GM19395 (cell line): ENCODE measurements around the gene HOXB9.

Source experiments
- ATAC-seq: cut with Tn5 transposase; IDR thresholded peaks from one replicate; pipeline ENCODE4 v1.9.1; 2021; ENCODE audit warnings: mild to moderate bottlenecking, moderate library complexity; ENCODE audit not compliant: unreplicated experiment

Gene HOXB9

DNA sequence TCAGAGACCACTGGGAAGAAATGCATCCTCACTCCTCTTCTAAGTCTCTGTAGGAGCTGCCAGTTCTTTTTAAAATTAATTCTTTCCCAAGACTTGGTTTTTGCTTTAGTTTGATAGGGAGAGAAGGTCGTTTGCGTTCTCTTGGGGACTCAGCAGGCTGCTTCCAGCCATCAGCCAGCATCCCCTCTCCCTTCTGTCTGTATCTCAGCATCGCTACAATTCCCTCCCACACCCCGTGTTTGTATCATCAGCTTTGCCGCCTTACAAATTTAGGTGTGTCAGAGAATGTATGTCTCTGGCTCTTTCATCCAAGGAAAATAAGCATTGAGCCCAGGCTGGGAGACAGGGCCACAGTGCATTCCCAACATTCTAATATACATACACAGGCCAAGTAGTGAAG is 26.8 kb downstream of the HOXB9 start:
- no peak for ATAC-seq

GRCh38 chr17:48598736-48599135 is 27.4 kb downstream of the HOXB9 start:
- no peak for ATAC-seq

DNA sequence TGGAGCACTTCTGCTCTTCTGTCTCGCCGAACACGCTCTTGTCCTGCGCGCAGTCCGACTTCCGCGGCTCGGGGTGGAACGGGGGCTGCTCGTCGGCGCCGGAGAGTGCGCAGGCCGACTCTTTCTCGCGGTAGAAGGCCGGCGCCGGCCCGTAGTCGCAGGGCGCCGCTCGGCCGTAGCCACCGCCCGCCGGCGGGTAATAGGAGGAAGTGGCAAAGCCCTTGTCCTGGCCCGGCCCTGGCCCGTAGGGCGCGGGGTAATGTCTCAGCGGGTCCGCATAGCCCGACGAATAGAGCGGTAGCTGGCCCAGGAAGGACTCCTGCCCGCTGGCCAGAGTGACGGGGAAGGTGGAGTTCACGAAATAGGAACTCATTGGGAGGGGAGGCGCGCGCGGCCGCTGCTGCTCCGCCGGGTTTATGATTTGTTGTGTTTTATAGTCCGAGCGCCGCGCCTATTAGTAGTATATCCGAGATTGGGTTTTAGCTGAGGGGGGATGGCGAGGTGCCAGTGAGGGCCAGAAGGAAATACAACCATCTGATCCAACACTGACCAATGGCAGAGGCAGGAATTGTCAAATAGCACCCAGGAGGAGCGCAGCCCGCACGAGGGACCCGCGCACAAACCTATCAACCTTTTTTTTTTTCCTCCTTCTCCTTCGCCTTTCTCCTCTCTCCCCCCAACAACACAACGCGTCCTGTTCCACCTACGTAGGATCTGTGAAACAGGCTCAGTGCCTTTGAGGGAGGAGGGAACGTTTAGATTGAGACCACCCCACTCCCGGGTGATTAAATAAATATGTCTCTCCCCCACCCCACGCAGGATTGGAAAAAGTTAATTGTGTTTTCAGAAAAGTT is 28.2 kb downstream of the HOXB9 start:
- ATAC-seq, result no peak

DNA sequence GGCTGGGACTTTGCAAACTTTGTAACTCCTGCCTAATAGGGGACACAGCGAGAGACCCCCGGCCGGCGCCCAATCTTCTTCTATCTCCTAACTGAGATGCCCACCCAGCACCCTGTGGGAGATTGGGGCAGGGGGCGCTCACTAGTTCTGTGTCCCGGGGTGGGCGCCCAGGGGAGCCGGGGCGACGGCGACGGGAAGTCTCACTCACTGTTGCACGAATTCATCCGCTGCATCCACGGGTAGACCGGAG is 28.7 kb downstream of the HOXB9 start:
- no peak for ATAC-seq

GRCh38 chr17:48596735-48597527 is 29.2 kb downstream of the HOXB9 start:
- no peak for ATAC-seq

DNA sequence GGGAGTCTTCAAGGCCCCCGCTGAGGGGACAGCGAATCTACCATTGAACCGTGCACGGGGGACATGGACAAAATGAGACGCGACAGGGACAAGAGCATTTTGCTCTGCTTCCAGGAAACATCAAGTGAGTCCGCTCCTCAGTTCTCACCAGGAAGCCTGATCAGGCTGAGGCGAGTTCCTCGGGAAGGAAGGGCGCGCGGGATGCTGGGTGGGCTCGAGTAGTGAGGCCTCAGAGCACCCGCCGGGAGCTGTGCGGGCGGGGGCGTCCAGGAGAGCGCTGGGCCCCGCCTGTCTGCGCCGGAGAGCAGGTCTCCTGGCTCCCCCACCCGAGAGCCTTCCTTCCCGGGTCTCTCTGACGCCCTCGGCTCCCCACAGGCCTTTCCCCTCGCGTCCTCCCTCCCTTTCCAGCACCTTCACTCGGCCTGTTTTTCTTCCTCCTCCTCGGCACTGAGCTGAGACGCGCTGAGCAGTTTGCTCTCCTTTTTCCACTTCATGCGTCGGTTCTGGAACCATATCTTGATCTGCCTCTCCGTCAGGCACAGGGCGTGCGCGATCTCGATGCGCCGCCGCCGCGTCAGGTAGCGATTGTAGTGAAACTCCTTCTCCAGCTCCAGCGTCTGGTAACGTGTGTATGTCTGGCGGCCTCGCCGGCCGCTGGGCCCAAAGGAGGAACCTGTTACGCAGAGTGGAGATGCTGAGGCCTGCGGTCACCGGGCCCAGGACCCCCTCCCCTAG is 30.0 kb downstream of the HOXB9 start:
- ATAC-seq, result no peak

DNA sequence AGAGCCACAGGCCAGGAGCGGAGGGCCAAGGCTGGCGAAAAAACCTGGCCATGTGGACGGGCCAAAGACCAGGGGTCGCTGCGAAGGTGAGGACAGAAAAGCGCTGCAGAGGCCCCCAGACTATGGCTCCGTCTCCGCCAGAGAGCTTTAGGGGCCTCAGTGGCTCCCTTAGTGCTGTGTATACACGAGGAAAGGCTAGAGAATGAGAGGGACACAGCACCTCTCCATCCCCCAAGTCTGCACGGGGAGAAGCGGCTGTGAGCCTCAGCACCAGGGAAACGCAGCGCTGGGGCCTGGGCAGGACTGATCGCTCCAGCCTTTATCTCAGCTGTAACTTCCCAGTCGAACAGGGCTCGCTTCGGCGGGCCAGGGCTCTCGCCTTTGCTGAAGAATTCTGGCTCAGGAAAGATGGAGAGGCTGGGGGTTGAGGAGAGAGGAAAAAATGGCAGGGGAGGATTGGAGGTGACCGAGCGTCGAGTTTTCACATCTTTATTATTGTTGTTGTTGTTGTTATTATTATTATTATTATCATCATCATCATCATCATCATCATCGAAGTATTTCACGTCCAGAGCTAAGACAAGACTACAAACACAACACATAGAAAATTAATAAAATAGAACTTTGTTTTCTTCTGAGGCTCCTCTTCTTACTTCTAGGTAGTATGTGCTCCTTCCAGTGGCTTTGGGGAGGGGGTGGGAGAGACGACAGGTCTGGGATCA is 30.7 kb downstream of the HOXB9 start:
- no peak for ATAC-seq

- no peak for ATAC-seq
Observed at GRCh38 chr17:48594538-48595277, 31.4 kb downstream of the HOXB9 start.

GRCh38 chr17:48593840-48594537 is 32.2 kb downstream of the HOXB9 start:
- no peak for ATAC-seq

DNA sequence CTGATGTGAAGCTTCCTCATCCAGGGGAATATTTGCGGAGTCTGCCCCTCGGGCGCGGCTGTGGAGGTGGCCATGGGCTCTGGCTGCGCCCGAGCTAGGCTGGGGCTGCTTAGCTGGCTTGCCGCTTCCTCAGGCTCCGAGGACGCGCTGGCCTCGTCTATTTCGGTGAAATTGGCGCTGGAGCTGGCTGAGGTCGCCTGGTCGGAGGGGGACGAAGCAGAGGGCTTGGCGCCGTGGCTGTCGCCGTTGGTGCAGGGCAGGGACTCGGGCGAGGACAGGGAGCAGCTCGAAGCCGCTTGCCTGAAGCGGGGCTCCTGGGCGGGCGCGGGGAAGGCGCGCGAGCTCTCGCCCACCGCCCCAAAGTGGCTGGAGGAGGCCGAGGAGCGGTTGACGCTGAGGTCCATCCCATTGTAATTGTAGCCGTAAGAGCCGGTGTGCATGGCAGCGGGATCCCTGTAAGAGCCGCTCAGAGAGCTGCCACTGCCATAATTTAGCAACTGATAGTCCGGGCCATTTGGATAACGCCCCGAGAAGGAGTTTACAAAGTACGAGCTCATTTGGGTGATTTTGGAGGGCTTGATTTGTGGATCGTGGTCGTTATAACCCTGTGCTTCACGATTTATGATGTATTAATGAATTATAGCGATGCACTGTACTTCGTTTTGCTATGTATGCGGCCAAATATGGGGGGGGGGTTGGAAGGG is 32.9 kb downstream of the HOXB9 start, which contains the start of gene HOXB5:
TSS of gene HOXB5 (minus strand) at position 654 of the 704 bp plus-strand sequence. CDS start at position 557, 97 bp downstream.
- ATAC-seq, result no peak

GRCh38 chr17:48592577-48592976 is 33.6 kb downstream of the HOXB9 start:
- no peak for ATAC-seq

GRCh38 chr17:48592057-48592514 is 34.1 kb downstream of the HOXB9 start:
- ATAC-seq, result no peak

DNA sequence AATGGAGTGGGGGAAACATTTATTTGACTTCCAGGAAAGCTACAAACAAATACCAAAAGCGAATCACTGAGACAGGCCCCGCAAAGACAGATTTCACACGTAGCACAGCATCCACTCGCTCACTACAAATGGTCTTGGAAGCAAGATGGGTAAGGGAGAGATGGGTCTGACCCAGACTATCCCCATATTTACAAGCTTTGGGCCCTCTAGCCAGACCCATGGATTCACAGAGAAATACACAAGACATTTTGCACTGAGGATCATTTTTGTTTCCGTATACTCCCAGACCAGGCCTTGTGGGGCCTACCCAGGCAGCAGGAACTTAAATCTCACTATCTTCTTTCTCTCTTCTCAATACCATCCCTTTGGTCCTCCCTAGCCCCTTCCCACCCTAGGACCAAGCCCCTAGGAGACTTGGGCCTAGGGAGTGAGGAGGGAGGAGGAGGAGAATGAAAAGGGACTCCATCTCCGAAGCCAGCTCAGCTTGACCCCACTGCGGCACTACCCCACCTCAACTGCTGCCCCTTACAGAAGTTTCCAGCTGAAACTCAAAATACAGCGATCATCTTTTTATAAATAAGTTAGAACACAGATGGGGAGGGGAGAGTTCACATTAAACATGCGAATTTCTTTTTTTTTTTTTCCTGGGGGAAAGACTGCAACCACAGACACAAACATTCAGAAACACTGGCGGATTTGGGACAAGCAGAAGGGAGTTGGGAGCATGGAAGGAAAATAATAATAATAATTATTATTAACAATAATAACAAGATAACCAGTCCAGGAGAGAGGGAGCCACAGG is 34.7 kb downstream of the HOXB9 start:
- no peak for ATAC-seq

- ATAC-seq, result no peak
Observed at GRCh38 chr17:48590607-48591161, 35.5 kb downstream of the HOXB9 start.

- no peak for ATAC-seq
Observed at GRCh38 chr17:48589831-48590606, 36.1 kb downstream of the HOXB9 start, which contains the start of gene HOXB3. Gene HOXB3 (minus strand): TSS chr17:48590241. CDS start chr17:48552474, 37,767 bp downstream.

- no peak for ATAC-seq
Observed at GRCh38 chr17:48589060-48589830, 36.9 kb downstream of the HOXB9 start.
